Hematopoietic multipotent progenitor cell treated with erythropoietin and hydrocortisone succinate and interleukin-3 and kit ligand, for 15 days (in vitro differentiated cells): ENCODE data around the gene CYP2R1.
A peak's percentile ranks its signal among the peaks of the same experiment; 100 is the strongest.
"Not testable (repeated sequence)": the region's sequence is repeated elsewhere in the genome, so short reads cannot be mapped to it uniquely, and the experiment has no call there.

Source experiments
- DNase-seq: peaks from one replicate; pipeline ENCODE4 v3.0.0-alpha.2; 2015; ENCODE audit warnings: low spot score

CYP2R1 gene

DNA sequence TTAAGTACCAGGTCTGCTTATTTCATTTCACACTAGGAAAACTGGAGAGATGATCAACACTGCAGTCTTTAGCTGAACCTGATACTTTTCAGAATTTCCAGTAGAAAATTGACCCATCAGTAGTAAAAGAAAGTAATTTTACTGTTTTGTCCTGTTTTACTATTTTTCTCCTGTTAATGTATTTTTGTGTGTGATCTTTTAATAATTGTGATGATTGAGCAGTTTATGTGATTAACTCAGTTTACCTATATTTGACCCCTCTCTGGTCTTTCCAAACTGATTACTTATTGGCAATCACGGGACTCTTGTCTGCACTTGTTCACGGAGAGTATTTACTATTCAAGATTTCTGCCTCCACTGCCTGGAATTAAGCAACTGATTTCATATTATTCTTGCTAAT, 546 bp upstream of the CYP2R1 start:
- DNase-seq = no peak

GRCh38 chr11:14891143-14892035, 642 bp downstream of the CYP2R1 start:
- DNase-seq = peak; percentile 76

DNA sequence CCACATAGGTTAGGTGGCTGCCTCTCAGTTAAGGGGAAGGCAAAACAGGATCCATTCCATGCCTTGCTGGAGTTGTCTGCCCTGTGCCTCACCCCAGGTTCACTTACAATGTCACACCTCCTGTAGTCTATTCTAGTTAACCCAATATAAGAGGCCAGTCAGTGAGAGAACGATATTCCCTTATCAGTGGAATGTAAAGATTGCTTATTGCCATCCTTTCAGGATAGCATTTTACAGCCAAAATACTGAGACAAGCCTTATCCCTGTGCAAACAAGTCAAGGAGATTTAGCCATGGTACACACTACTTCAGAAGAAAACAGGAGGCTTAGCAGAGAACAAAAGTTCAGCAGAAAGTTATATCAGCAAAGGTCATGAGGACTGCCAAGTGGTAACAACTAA, 5.5 kb downstream of the CYP2R1 start:
- DNase-seq = no peak

DNA sequence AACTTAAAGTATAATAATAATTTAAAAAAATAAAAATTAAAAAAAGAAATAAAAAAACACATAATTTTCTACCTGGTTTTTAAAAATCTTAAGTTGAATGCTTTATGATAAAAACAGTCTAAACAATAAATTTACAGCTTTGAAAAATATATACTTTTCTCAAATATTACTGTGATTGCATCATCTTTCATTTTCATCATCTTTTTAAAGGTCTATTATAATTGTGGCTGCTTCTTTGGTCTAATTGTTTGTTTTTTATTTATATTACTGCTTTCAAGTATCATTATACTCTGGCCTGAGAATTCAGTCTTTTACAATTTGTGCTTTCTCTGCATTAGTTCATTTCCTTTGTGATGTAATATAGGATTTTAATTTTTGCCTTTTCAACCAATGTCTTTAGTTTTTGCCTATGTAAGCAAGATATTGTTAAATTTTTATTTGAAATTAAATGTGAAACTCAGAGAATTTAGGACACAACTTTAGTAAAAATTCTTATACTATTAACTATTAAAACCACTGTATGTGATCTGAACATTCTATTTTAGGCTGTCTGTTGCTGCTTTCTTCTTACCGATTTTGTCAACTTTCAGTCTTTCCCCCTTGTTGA, 7.3 kb downstream of the CYP2R1 start:
- DNase-seq = no peak

GRCh38 chr11:14883683-14884082, 8.3 kb downstream of the CYP2R1 start:
- not testable (repeated sequence) for DNase-seq

GRCh38 chr11:14882196-14882595, 9.8 kb downstream of the CYP2R1 start:
- DNase-seq = no peak

DNA sequence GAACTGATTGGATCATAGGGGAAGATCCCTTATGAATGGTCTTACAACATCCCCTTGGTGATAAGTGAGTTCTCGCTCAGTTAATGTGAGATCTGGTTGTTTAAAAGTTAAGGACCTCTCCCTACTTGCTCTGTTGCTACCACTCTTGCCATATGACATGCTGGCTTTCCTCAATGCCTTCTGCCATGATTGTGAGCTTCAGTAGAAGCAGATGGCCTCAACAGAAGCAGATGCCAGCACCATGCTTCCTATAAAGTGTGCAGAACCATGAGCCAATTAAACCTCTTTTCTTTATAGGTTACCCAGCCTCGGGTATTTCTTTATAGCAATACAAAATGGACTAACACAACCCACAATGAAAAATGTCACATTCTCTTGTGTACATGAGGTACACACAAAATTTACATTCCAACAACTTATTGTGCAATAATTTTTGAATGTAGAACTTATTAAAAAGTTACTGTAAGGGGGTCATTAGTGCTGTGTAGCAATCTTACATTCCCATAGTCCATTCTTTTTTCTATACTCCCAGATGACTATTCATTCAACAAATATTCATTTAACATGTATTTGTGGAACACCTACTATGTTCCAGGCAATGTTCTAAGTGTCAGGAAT, 10.3 kb downstream of the CYP2R1 start:
- DNase-seq = no peak

DNA sequence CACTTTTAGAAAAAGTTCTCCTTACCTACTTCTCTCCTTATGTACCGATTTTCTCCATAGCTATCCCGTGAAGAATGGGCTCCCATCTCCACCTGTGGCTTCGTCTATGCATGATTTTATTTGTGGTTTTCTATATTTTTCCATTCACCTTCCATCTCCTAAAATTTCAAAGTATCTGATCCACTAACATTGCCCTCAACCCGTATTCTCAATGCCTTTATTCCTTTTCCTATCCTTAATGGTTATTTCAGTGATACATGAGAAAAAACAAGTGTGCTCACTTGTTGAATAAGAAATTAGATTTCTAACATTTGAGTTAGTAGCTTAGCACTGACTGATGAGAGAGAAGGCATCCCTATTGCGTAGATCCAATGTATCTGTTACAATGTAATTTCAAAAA, 16.9 kb downstream of the CYP2R1 start:
- DNase-seq = no peak

- no peak for DNase-seq
These were observed 18.4 kb downstream of the CYP2R1 start for GRCh38 chr11:14873632-14874031.

- DNase-seq = no peak
These were observed 20.0 kb downstream of the CYP2R1 start for GRCh38 chr11:14872032-14872431.

DNA sequence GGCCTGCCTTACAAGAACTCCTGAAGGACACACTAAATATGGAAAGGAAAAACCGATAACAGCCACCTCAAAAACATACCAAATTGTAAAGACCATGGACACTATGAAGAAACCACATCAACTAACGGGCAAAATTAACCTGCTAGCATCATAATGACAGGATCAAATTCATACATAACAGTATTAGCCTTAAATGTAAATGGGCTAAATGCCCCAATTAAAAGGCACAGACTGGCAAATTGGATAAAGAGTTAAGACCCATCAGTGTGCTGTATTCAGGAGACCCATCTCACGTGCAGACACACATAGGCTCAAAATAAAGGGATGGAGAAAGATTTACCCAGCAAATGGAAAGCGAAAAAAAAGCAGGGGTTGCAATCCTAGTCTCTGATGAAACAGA, 28.3 kb downstream of the CYP2R1 start:
- not testable (repeated sequence) for DNase-seq

DNA sequence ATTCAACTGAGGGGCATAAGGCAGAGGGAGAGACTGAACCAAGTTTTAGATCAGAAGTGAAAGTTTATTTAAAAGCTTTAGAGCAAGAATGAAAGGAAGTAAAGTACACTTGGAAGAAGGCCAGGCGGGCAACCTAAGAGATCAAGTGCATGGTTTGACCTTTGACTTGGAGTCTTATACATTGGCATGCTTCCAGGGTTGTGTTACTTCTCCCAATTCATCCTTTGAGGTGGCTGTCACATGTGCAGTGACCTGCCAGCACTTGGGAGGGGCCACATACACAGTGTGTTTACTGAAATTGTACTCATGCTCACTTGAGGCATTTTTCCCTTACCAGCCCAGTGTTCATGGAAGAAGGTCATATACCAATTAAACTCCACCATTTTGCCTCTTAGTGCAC, 30.4 kb downstream of the CYP2R1 start:
- DNase-seq = no peak

DNA sequence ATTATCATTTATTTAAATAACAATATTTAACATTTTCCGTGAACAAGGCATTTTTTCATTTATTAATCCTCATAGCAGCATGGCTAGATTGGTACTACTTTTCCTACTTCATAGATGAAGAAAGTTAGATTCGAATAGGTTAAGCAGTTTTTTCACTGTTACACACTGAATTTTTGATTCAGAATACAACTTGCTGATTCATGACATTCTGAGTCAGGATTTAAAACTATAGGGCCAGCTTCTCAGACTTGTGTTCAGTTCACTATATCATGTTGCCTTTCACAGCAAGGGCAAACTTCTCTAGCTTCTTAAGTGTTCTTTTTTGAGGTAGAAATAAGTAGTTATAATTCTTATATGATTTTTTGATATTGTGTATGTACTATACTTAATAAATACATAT, 31.5 kb downstream of the CYP2R1 start:
- no peak for DNase-seq

GRCh38 chr11:14858404-14858803, 33.6 kb downstream of the CYP2R1 start:
- no peak for DNase-seq

DNA sequence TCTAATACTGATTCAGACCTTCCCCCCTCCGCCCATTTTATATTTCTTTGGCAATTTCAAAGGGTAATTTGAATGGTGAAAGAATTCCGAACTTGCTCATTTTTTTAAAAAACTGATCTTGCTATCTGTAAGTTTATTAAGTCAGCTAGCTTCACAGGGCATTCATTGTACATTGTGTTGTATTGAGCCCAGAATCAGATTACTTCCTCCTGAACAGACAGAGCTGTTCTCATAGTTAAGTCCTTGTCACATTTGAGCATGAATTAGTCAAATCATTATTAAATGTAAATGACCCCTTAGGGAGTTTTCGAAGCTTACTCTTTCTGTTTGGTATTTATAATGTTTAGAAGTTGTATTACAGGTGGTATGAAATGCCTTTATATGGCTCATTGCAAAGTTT, 34.4 kb downstream of the CYP2R1 start:
- no peak for DNase-seq

GRCh38 chr11:14855890-14856289, 36.1 kb downstream of the CYP2R1 start:
- DNase-seq = no peak

- DNase-seq = no peak
These were observed 38.0 kb downstream of the CYP2R1 start for GRCh38 chr11:14854057-14854456.

DNA sequence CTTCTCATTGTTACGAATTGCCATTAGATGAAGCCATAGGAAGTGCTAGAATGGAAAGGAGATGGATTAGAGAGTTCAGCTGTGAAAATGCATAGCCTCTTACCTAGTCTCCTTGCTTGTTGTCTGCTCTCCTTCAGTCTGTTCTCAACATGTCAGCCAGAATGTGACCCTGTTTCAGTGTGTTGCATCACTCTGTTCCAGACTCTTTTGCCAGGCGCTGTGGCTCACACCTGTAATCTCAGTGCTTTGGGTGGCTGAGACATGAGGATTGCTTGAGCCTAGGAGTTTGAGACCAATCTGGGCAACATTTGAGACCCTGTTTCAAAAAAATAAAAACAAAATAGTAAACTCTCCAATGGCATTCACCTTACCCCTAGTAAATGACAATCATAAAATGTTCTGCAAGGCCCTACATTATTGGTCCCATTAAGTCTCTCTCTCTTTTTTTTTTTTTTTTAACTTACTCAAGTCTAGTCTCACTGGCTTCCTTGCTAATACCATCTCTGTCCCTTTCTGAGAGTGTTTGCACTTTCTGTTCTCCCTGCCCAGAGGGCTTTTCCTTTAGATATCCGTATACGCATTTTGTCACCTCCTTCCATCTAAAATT, 39.4 kb downstream of the CYP2R1 start:
- no peak for DNase-seq

DNA sequence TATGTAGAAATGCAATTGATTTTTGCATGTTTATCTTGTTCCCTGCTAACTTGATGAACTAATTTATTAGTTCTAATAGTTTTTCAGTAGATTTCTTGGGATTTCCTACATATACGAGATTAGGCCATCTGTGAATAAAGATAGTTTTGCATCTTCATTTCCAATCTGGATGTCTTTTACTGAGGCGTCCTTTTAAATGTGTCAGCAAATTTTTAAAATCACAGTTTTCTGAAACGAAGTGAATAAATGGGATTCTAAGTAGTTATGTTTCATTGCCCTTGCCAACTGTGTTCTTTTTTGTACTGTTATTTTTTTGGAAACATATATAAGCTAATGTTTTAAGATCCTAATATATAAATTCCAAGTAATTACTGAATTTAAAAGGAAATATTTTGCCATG, 50.0 kb downstream of the CYP2R1 start:
- no peak for DNase-seq

GRCh38 chr11:14835496-14836492, 56.2 kb downstream of the CYP2R1 start:
- no peak for DNase-seq
